ENCODE measurements around the gene ATP2C2.
"Not testable (repeated sequence)": the region's sequence is repeated elsewhere in the genome, so short reads cannot be mapped to it uniquely, and the experiment has no call there.

Gene ATP2C2

GRCh38 chr16:84339311-84339710 lies 29.0 kb upstream of the ATP2C2 start:
- H3K27me3 ChIP-seq (ENCODE audit: insufficient read depth, low read depth) = peaks cover 31% of the 10 kb centered on the region
- no peak overlapping the region for H3K4me2 ChIP-seq
- H3K27ac ChIP-seq = no peak overlapping the region
- TF ChIP-seq CTCF (conservative IDR thresholded peaks at IDR 0.05; ENCODE audit: low read depth, low read length) = no peak
- no peaks in the 10 kb centered on the region for H3K79me2 ChIP-seq (ENCODE audit: insufficient read depth, low read depth)
- H3K36me3 ChIP-seq (ENCODE audit: insufficient read depth) = no peaks in the 10 kb centered on the region
- no peaks in the 10 kb centered on the region for H3K4me1 ChIP-seq (ENCODE audit: low read depth, poor library complexity, severe bottlenecking)
- no peaks in the 10 kb centered on the region for H4K20me1 ChIP-seq (ENCODE audit: insufficient read depth)
- H3K4me3 ChIP-seq (IDR thresholded peaks at IDR 0.05; ENCODE audit: insufficient read depth, low read depth, low read length) = no peak overlapping the region
- no peak overlapping the region for H3K9ac ChIP-seq
- no peak overlapping the region for H2AFZ ChIP-seq (ENCODE audit: low read depth)

- Histone ChIP-seq H2AFZ (ENCODE audit: low read depth) (no peak overlapping the region), H3K79me2 (ENCODE audit: insufficient read depth, low read depth) (no peaks in the 10 kb centered on the region), H3K27me3 (ENCODE audit: insufficient read depth, low read depth) (peaks cover 36% of the 10 kb centered on the region), H3K9ac (no peak overlapping the region), H4K20me1 (ENCODE audit: insufficient read depth) (no peaks in the 10 kb centered on the region), H3K36me3 (ENCODE audit: insufficient read depth) (no peaks in the 10 kb centered on the region), H3K27ac (no peak overlapping the region), H3K4me1 (ENCODE audit: low read depth, poor library complexity, severe bottlenecking) (no peaks in the 10 kb centered on the region), H3K4me3 (IDR thresholded peaks at IDR 0.05; ENCODE audit: insufficient read depth, low read depth, low read length) (no peak overlapping the region), H3K4me2 (no peak overlapping the region)
- no peak for TF ChIP-seq CTCF (conservative IDR thresholded peaks at IDR 0.05; ENCODE audit: low read depth, low read length)
These were observed 28.6 kb upstream of the ATP2C2 start for GRCh38 chr16:84339766-84340165.

- Histone ChIP-seq H3K27me3 (ENCODE audit: insufficient read depth, low read depth) (peaks cover 35% of the 10 kb centered on the region), H3K79me2 (ENCODE audit: insufficient read depth, low read depth) (no peaks in the 10 kb centered on the region), H2AFZ (ENCODE audit: low read depth) (no peak overlapping the region)
These were observed 27.9 kb upstream of the ATP2C2 start for GRCh38 chr16:84340325-84341040.

GRCh38 chr16:84341528-84342295 lies 26.6 kb upstream of the ATP2C2 start:
- peaks cover 37% of the 10 kb centered on the region for H3K27me3 ChIP-seq (ENCODE audit: insufficient read depth, low read depth)
- H2AFZ ChIP-seq (ENCODE audit: low read depth) = no peak overlapping the region
- H3K79me2 ChIP-seq (ENCODE audit: insufficient read depth, low read depth) = no peaks in the 10 kb centered on the region
- no peak overlapping the region for H3K4me3 ChIP-seq (IDR thresholded peaks at IDR 0.05; ENCODE audit: insufficient read depth, low read depth, low read length)
- no peaks in the 10 kb centered on the region for H3K4me1 ChIP-seq (ENCODE audit: low read depth, poor library complexity, severe bottlenecking)
- no peak overlapping the region for H3K4me2 ChIP-seq
- no peaks in the 10 kb centered on the region for H3K36me3 ChIP-seq (ENCODE audit: insufficient read depth)
- no peaks in the 10 kb centered on the region for H4K20me1 ChIP-seq (ENCODE audit: insufficient read depth)
- no peak overlapping the region for H3K27ac ChIP-seq
- TF ChIP-seq CTCF (conservative IDR thresholded peaks at IDR 0.05; ENCODE audit: low read depth, low read length) = no peak
- no peak overlapping the region for H3K9ac ChIP-seq

More at GRCh38 chr16:84340325-84341040, 27.9 kb upstream of the ATP2C2 start:
- Histone ChIP-seq H3K36me3 (ENCODE audit: insufficient read depth) (no peaks in the 10 kb centered on the region), H3K9ac (no peak overlapping the region), H4K20me1 (ENCODE audit: insufficient read depth) (no peaks in the 10 kb centered on the region), H3K4me3 (IDR thresholded peaks at IDR 0.05; ENCODE audit: insufficient read depth, low read depth, low read length) (no peak overlapping the region), H3K4me2 (no peak overlapping the region), H3K27ac (no peak overlapping the region), H3K4me1 (ENCODE audit: low read depth, poor library complexity, severe bottlenecking) (no peaks in the 10 kb centered on the region)
- no peak for TF ChIP-seq CTCF (conservative IDR thresholded peaks at IDR 0.05; ENCODE audit: low read depth, low read length)

- H3K79me2 ChIP-seq (ENCODE audit: insufficient read depth, low read depth); H3K4me3 ChIP-seq (IDR thresholded peaks at IDR 0.05; ENCODE audit: insufficient read depth, low read depth, low read length); H2AFZ ChIP-seq (ENCODE audit: low read depth); H3K4me2 ChIP-seq; H3K36me3 ChIP-seq (ENCODE audit: insufficient read depth); H3K27ac ChIP-seq; H4K20me1 ChIP-seq (ENCODE audit: insufficient read depth); H3K4me1 ChIP-seq (ENCODE audit: low read depth, poor library complexity, severe bottlenecking); H3K9ac ChIP-seq: not testable (repeated sequence)
- peaks cover 48% of the 10 kb centered on the region for H3K27me3 ChIP-seq (ENCODE audit: insufficient read depth, low read depth)
These were observed 24.5 kb upstream of the ATP2C2 start for GRCh38 chr16:84343800-84344199.

Data from KMS-11 (cell line).